NOMO-1 treated with dmso at 0.1 percent for 144 hours (cell line): Measurements from ENCODE around the gene SLC39A11.
"Not testable (repeated sequence)": the region's sequence is repeated elsewhere in the genome, so short reads cannot be mapped to it uniquely, and the experiment has no call there.

Experiments
- DNase-seq: peaks from one replicate; lab custom pipeline; 2025; ENCODE audit not compliant: unreplicated experiment; lab: John Stamatoyannopoulos, UW

The SLC39A11 gene

DNA sequence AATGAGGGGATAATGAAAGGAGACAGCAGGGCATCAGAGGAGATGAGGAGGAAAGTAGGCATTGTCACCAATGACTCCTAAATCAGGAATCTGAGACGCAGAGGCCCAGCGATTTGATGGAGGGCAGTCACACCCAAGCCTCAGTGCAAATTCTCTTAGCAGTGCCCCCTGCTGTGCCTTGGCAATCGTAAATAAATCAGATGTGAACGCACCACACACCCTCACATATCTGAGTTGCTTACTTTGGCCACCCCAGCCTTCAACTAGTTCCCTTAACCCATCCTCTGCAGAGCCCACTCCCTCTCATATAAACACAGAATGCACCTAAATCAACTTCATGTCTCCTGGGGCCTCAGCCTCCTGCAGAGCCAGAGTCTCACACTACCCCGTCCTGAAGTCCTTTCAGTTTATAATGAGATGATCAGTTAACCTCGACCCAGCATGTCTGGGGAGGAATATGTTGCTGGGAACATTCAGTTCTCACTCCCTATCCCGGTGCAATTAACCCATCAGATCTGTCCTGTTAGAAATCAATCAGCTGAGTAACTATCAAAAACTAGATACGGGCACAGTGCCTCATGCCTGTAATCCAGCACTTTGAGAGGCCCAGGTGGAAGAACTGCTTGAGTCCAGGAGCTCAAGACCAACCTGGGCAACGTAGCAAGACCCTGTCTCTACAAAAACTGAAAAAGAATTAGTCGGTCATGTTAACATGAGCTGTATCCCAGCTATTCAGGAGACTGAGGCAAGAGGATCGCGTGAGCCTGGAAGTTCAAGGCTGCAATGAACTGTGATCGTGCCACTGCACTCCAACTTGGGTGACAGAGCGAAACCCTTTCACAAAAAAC is 78.4 kb downstream of the SLC39A11 start:
- no peak for DNase-seq

DNA sequence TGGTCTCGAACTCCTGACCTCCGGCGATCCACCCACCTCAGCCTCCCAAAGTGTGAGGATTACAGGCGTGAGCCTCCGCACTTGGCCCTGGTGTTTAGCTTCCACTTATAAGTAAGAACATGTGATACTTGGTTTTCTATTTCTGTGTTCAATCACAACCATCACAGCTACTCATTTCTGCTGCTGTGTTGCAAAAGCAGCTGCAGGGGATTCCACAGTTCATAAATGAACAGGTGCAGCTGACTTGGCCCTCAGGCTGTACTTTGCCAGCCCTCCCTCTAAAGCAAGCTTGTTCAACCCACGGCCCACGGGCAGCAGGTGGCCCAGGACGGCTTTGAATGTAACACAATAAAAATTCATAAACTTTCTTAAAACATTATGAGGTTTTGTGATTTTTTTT is 79.2 kb downstream of the SLC39A11 start:
- no peak for DNase-seq

DNA sequence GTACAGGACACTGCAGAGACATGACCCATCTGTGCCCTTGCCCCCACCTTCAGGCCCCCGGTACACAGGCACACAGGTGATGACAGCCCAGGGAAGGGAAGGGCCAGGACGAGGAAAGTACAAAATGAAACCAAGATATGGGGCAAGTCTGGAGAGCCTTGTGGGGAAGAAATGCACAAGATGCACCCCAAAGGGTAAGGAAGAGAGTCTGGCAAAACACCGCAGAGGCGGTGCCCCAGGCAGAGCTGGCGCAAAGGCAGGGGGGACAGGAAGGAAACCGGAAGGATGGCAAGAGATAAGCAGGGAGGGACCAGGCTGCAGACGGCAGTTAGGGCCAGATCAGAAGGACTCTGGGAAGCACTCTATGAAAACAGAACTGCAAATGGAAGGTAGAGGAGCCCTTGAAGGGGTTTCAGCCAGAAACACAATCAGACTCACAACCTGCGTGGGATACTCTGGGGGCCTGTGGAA is 81.4 kb downstream of the SLC39A11 start:
- DNase-seq = no peak

DNA sequence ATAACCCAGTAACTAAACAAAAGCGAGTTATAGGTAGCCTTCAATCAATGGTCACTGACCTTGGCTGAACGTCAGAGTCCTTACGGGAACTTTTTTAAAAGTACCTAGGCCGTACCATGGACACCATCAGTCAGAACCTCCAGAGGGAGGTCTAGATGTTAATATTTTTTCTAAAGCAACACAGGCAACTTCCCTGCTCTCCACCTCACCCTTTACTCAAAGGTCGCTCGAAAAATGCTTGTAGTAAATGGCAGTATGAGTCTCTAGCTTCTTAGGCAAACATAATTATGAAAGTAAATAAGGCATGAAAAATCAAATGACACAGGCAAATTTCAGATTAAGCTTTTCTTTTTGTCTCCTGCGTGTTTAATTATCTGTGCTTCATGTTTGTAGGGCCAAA is 82.1 kb downstream of the SLC39A11 start:
- no peak for DNase-seq

DNA sequence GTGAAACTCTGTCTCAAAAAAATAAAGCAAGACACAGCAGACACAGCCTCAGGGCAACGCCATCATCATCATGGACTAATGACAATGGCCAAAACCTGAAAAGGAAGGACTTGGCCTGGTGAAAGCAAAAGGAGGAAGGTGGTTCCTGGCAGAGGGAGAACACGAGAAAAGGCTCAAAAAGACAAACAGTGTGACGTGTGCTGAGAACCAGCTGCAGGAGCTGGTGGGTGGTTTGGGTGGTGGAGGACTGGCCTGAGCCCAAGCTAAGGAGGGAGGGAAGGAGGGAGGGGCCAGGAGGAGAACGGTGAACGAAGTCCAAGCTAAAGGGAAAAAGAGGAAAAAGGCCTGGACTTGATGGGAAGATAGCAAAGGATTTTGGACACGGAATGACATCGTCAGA is 85.1 kb downstream of the SLC39A11 start:
- no peak for DNase-seq

DNA sequence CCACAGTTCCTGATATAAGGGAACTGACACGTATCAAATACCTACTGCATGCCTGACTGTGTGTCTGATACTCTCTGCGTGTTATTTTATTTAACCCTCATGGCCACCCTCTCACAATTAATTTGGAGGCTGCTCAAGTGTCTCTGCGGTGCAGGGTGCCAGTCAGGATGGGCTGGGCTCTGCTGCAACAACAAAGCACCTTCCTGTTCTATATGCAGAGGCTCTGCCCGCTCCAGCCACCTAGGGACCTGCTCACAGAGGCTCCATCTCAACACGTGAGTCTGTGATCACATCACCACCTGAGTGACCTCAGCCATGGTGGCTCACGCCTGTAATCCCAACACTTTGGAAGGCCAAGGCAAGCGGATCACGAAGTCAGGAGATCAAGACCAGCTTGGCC is 87.1 kb downstream of the SLC39A11 start:
- DNase-seq = no peak

DNA sequence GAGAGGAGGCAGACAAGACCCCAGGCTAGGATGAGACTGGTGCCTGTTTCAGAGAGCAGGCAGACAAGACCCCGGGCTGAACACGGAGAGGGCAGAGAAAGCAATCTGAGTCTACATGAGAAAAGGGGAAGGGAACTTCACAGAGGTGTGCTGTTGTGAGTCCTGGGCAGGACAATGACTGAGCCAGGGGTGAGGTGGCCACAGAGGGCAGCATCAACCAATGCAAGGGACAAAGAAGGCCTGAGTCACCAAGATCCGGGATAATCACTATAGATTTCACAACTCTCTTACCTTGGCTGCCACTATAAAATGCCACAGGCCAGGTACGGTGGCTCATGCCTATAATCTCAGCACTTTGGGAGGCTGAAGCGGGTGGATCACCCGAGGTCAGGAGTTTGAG is 89.0 kb downstream of the SLC39A11 start:
- no peak for DNase-seq

DNA sequence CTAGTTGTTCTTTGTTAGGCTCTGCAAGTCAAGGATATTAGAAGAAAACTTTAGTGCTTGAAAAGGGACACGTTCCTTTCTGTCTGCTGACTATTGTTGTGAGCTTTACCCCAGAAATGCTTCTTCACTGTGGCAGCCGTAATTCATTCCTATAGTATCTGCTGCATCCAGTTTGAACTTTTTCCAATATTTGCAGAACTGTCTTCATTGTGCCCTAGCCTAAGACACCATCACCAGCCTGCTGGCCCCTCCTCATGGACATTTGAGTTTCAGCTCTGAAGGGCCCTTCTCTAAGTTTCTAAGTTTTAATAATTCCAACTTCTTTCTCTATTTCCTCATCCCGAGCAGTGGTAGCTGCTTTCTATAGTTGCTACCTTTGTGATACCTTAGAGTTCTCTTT is 91.7 kb downstream of the SLC39A11 start:
- no peak for DNase-seq

DNA sequence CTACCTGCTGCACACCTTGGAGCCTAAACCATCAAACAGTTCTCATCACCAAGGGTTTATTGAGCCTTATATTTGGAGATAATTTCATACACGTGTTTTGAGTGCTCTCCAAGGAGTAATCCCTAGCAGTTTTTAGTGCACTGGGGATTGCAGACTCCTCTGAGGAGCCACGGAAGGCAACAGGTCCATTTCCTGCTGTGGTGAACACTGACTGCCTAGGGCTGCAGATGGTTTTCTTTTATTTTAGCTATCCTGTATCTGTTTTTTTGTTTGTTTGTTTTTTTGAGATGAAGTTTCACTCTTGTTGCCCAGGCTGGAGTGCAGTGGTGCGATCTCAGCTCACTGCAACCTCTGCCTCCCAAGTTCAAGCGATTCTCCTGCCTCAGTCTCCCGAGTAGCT is 93.0 kb downstream of the SLC39A11 start:
- DNase-seq = not testable (repeated sequence)

DNA sequence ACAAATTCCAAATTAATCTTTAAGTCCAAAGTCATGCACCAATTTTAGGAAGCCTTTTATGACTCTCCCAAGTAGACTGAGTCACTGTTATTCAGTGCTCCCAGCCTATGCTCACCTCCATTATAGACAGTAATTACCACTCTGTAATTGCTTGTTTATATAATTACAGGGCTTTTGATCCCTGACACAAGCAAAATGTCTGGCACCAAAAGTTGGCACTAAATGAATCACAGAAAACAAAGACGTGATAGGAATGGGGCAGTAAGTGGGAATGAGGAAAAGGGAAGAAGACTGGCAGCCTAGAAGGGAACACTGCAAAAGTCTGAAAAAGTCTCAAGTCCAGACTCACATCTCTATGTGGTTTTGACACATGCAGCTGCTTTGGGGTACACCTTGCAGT is 94.1 kb downstream of the SLC39A11 start:
- no peak for DNase-seq

DNA sequence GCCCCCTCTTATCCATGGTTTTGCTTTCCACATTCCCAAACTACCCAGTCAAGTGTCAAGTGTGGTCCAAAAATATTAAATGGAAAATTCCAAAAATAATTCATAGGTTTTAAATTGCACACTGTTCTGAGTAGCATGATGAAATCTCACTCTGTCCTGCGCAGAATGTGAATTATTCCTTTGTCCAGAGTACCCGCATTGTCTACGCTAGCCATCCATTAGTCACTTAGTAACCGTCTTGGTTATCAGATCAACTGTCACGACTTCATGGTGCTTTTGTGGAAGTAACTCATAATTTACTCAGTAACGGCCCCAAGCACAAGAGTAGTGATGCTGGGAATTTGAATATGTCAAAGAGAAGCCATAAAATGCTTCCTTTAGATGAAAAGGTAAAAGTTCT is 94.9 kb downstream of the SLC39A11 start:
- no peak for DNase-seq

DNA sequence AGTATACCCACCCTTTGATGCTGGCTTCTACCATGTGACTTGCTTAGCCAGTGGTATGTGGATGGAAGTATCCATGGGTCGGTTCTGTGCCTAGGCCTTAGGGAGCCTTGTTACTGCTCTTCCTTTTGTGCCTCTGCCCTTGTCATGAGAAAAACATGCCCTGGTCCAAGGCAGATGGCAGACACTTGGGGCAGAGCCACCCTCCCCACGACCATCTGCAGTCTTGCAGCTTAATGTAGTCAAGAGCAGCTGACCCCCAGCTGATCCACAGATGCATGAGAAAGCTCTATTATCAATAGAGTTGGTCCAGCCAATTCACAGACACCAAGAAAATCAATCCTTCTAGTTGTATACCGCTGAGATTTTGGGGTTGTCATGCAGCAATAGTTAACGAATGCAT is 95.7 kb downstream of the SLC39A11 start:
- no peak for DNase-seq

DNA sequence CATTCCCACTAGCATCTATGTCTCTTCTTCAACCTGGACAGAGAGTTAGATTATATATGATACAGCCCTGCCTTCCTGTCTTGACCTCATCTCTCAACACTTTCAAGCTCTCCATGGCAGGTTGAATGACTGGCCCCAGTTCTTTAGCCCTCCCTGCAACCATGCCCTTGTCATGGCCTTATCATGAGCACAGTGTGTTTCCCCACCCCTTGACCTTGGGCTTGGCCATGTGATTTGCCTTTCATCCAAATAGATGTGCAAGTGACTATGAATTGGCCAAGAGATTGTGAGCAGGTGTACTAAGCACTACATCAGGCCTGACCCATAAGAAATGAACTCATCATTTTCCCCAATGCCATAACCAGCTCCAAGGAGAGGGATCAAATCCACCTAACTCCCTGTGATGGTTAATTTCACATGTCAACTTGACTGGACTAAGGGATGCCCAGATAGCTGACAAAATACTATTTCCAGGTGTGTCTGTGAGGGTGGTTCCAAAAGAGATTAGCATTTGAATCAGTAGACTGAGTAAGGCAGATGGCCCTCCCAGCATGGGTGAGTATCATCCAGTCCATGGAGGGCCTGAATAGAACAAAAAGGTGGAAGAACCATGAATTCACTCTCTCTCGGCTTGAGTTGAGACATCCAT is 97.4 kb downstream of the SLC39A11 start:
- DNase-seq = no peak

DNA sequence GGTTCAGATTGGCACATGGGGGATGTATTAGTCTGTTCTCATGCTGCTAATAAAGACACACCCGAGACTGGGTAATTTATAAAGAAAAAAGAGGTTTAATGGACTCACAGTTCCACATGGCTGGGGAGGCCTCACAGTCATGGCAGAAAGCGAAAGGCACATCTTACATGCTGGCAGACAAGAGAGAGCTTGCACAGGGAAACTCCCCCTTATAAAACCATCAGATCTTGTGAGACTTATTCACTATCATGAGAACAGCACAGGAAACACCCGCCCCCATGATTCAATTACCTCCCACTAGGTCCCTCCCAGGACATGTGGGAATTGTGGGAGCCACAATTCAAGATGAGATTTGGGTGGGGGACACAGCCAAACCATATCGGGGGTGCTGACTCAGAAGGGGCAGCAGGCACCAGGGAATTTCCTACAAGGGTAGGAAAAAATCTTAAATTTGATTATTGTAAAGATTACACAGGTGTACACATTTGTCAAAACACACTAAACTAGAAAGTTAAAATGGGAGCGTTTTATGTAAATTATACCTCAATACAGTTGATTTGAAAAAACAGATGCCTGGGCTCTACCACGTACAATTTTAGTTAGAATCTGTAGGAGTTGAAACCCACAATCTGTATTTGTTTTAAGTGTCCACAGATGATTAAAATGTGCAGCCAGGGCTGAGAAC is 99.6 kb downstream of the SLC39A11 start:
- DNase-seq = not testable (repeated sequence)

DNA sequence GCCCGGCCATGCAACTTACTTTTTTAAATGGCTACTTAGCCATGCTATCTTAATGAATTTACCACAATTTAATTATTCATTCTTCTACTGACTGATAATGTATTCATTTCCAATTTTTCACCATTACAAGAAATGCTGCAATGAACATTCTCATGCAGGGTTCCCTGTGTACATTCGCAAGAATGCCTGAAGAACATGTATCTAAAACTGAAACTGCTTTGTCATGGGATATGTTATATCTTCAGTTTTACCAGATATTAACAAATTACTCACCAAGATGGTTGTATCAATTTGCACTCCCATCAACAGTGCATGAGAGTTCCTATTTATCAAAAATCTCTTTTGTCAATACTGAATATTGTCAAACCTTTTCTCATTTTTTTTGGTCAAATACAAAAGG is 100.8 kb downstream of the SLC39A11 start:
- DNase-seq = no peak

DNA sequence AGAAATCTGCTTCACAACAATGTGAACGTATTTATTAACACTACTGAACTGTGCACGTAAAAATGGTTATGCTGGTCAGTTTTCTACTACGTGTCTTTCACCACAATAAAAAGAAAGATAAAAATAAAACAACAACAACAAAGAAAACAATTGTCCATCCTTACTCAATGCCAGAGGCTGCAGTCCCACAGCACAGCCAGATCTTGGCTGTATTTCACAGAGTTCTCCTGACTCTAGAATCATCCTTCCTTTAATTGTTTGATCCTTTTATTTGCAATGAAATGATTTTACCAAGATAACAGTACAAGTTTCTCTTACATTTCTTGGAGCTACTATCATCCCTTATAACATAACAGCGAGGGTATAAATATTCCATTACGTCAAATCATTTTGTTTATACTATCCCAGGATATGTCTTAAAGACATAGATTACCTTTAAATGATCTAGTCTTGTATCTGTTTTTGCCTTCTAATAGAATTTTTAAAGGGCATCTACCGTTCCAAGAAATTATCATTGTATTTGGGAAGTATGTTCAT is 103.3 kb downstream of the SLC39A11 start:
- DNase-seq = no peak

DNA sequence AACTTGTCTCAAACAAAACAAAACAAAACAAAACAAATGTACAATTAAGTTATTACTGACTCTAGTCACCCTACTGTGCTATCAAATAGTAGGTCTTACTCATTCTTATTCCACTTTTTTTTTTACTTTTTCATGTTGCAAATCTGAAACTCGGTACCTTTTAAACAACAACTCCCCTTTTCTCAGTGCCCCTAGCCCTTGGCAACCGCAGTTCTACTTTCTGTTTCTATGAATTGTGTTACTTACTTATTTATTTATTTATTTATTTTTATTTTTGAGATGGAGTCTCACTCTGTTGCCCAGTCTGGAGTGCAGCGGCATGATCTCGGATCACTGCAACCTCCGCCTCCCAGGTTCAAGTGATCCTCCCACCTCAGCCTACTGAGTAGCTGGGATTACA is 104.0 kb downstream of the SLC39A11 start:
- no peak for DNase-seq

DNA sequence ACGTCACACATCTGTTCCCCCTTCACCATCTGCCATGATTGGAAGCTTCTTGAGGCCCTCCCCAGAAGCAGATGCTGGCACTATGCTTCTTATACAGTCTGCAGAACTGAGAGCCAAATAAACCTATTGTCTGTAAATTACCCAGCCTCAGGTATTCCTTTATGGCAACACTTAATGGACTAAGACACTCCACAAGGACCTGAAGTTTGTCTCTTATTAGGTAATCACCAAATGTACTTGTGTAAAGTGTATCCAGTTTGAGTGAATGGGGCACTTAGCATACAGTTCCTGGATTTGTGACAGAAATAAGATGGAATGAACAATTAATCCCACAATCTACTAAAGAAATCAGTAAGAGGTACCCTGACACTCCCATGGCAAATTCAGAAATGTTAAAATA is 105.3 kb downstream of the SLC39A11 start:
- no peak for DNase-seq

DNA sequence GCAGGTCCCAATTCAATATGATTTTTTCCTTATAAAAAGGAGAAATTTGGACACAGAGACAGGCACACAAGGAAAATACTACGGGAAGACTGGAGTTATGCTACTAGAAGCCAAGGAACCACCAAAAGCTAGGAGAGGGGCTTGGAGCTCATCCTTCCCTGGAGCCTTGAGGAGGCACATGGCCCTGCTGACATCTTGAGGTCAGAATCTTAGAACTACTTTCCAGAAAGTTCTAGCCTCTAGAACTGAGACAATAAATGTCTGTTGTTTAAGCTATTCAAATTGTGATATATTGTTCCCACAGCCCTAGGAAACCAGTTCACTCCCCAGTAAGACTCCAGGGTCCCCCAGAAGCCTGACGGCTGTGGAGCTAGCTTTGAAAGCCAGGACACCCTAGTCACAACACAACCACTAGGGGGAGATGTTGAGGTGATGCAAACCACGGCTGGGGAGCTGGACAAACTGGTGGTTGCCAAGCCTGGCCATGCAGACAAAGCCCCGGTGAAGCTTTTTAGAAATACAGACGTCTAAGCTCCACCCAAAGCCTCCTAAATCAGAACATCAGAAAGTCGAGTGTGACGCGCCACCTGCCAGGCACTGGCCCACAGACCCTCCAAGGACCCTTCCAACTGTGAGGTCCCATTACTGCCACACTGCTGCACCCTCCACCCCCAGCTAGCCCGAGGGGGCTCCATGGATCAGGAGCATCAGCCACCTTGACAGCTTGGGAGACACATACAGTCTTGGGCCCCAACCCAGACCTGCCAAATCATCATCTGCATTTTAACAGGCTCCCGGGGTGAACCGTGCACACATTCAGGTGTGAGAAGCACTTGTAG is 106.4 kb downstream of the SLC39A11 start:
- peak; percentile 48 for DNase-seq

DNA sequence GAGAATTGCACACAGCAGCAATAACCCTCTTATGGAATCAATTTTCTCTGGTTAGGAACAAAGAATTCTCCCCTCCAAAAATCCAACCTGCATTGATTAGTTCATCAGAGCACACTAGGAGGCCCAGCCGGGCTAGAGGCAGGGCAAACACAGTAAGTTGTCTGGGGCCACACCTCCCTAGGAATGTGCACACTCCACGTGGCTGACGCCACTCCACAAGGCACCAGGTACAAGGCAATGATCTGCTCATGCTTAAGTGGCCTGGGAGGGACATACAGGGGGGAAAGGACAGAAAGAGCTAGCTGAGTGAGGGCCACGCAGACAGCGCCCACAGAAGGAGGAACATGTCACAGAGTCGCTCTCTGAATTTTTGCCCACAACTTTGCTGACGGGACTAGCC is 107.6 kb downstream of the SLC39A11 start:
- no peak for DNase-seq
